SK-N-MC (cell line): ENCODE results near the gene OR6B2.

Source experiments
- EZH2 ChIP-seq: fragments of 200-600 bp; sonication (generic); IDR thresholded peaks from one replicate; pipeline ENCODE4 v1.6.1; 2017; ENCODE audit warnings: antibody characterized with exemption
- FOXP2 ChIP-seq: optimal IDR thresholded peaks from 2 replicates; pipeline ENCODE3; 2011; ENCODE audit warnings: mild to moderate bottlenecking, moderate library complexity; ENCODE audit not compliant: insufficient read depth; ENCODE audit errors: extremely low read length, control extremely low read depth
- POLR2AphosphoS5 ChIP-seq: IDR thresholded peaks from 2 replicates; pipeline ENCODE4 v1.6.1; 2012; ENCODE audit warnings: mild to moderate bottlenecking, low read depth, low read length, borderline replicate concordance

GRCh38 chr2:240070907-240071306, 40.7 kb upstream of the OR6B2 start:
- TF ChIP-seq EZH2 = no peak
- TF ChIP-seq POLR2AphosphoS5 = no peak
- TF ChIP-seq FOXP2 = no peak
